ENCODE measurements around the gene ELMO1.

Gene ELMO1

DNA sequence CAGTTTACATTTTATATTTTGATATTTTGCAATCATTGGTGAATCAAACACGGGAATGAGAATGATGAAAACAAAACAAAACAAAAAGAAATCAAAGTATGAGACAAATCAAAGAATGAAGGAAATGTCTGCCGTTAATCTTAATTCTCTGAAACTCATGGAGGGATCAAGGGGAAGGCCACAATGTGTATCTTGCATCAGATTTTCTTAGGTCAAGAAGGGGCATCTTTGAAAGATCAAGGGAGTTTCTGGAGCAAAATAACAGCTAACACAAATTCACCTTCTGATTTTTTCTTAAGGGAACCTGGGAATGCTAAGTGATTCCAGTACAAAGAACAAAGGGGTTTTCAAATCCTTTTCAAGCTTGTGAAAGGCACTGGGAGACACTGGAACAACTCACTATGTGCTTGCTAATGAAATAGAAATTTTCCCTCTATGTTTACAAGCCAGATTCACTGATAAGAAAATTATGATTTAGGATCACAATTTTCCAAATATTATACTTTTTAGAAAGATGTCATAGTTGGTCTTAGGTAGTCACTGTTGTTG, 402.1 kb downstream of the ELMO1 start:
- Histone ChIP-seq H3K56ac (ENCODE audit: low read length) (no peak overlapping the region), H3K79me2 (ENCODE audit: control insufficient read depth, insufficient read depth, low read length) (no peaks in the 10 kb centered on the region), H3K4ac (ENCODE audit: low read depth, low read length) (no peak overlapping the region), H3K9ac (ENCODE audit: low read length) (no peak overlapping the region), H2BK5ac (ENCODE audit: low read length) (no peak overlapping the region), H4K5ac (ENCODE audit: low read length) (no peak overlapping the region), H3K79me1 (ENCODE audit: low read length) (no peaks in the 10 kb centered on the region), H3K18ac (ENCODE audit: low read length) (no peak overlapping the region), H3K4me1 (ENCODE audit: control insufficient read depth, low read depth, low read length) (no peaks in the 10 kb centered on the region), H3K27ac (ENCODE audit: low read depth, low read length) (no peak overlapping the region), H3K4me2 (ENCODE audit: low read length) (no peak overlapping the region), H2AK5ac (ENCODE audit: low read length) (no peak overlapping the region), H4K8ac (ENCODE audit: low read depth, low read length) (no peak overlapping the region), H3K27me3 (ENCODE audit: insufficient read depth, low read length, poor library complexity) (no peaks in the 10 kb centered on the region), H3K23ac (ENCODE audit: low read length) (no peak overlapping the region), H3K36me3 (ENCODE audit: control insufficient read depth, insufficient read depth, low read length) (no peaks in the 10 kb centered on the region), H2BK120ac (ENCODE audit: low read depth, low read length) (no peak overlapping the region), H2BK15ac (replicated peaks; ENCODE audit: low read depth) (no peak overlapping the region), H3K4me3 (ENCODE audit: low read length) (no peak overlapping the region)
- WGBS (ENCODE audit: extremely low coverage, insufficient coverage, low lambda C conversion rate): no CpG with 5 or more reads among the region's 2 CpGs
- DNase-seq: no peak

DNA sequence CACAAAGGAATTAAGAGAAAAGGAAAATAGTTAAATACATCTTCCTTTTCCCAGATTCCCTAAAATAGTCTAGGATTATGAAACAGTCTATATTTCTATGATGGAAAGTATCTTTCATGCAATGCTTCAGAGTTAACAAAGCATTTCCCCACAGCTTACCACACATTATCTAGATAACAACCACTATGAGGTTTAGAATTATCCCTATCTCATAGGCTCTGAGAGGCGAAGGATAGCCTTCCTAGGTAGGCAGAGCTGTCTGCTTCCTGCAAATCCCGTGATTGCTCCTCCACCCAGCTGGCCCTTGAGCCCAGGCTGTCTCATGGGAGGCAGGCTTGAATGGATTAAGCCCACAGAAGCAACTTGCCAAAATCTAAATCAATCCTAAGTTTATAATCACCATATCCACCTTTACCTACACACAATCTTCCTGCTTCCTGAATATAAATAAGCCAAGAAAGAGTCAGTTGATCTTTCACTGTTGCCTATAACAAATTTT, 402.9 kb downstream of the ELMO1 start:
- Histone ChIP-seq H3K9ac (ENCODE audit: low read length) (no peak overlapping the region), H4K8ac (ENCODE audit: low read depth, low read length) (no peak overlapping the region), H3K27ac (ENCODE audit: low read depth, low read length) (no peak overlapping the region), H2AK5ac (ENCODE audit: low read length) (no peak overlapping the region), H3K23ac (ENCODE audit: low read length) (no peak overlapping the region), H3K56ac (ENCODE audit: low read length) (no peak overlapping the region), H3K4me1 (ENCODE audit: control insufficient read depth, low read depth, low read length) (no peaks in the 10 kb centered on the region), H3K4ac (ENCODE audit: low read depth, low read length) (peak overlapping the region; percentile 24), H3K4me2 (ENCODE audit: low read length) (no peak overlapping the region), H3K36me3 (ENCODE audit: control insufficient read depth, insufficient read depth, low read length) (no peaks in the 10 kb centered on the region), H3K18ac (ENCODE audit: low read length) (no peak overlapping the region), H2BK120ac (ENCODE audit: low read depth, low read length) (no peak overlapping the region), H3K27me3 (ENCODE audit: insufficient read depth, low read length, poor library complexity) (no peaks in the 10 kb centered on the region), H2BK5ac (ENCODE audit: low read length) (no peak overlapping the region), H2BK15ac (replicated peaks; ENCODE audit: low read depth) (no peak overlapping the region), H4K5ac (ENCODE audit: low read length) (no peak overlapping the region), H3K4me3 (ENCODE audit: low read length) (no peak overlapping the region), H3K79me1 (ENCODE audit: low read length) (no peaks in the 10 kb centered on the region), H3K79me2 (ENCODE audit: control insufficient read depth, insufficient read depth, low read length) (no peaks in the 10 kb centered on the region)
- WGBS (ENCODE audit: extremely low coverage, insufficient coverage, low lambda C conversion rate): no CpG with 5 or more reads among the region's 2 CpGs
- DNase-seq: peak; percentile 40

DNA sequence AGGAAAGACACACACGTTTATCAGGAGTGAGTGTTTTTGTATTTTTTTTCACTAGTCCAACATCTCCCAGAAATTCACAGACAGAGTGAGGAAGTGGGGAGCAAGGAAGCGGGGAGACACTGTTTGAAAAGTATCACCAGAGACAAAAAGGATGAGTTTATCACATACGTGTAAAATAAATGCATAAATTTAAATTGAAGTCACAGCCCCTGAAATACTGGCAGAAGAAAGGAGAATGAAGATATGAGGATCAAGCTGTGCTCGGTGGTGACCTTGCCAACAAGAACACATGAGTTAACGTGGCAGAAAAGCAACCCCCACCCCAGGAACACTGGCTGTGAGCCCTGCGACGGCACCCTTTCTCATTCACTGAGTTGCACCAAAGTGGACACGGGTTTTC, 407.2 kb downstream of the ELMO1 start:
- Histone ChIP-seq H4K5ac (ENCODE audit: low read length) (no peak overlapping the region), H3K9ac (ENCODE audit: low read length) (no peak overlapping the region), H3K4me3 (ENCODE audit: low read length) (no peak overlapping the region), H3K27me3 (ENCODE audit: insufficient read depth, low read length, poor library complexity) (no peaks in the 10 kb centered on the region), H3K23ac (ENCODE audit: low read length) (no peak overlapping the region), H3K27ac (ENCODE audit: low read depth, low read length) (no peak overlapping the region), H3K79me1 (ENCODE audit: low read length) (no peaks in the 10 kb centered on the region), H3K18ac (ENCODE audit: low read length) (no peak overlapping the region), H3K79me2 (ENCODE audit: control insufficient read depth, insufficient read depth, low read length) (no peaks in the 10 kb centered on the region), H2AK5ac (ENCODE audit: low read length) (no peak overlapping the region), H2BK15ac (replicated peaks; ENCODE audit: low read depth) (no peak overlapping the region), H2BK5ac (ENCODE audit: low read length) (no peak overlapping the region), H3K4me2 (ENCODE audit: low read length) (no peak overlapping the region), H3K4me1 (ENCODE audit: control insufficient read depth, low read depth, low read length) (no peaks in the 10 kb centered on the region), H2BK120ac (ENCODE audit: low read depth, low read length) (no peak overlapping the region), H3K4ac (ENCODE audit: low read depth, low read length) (no peak overlapping the region), H3K56ac (ENCODE audit: low read length) (no peak overlapping the region), H4K8ac (ENCODE audit: low read depth, low read length) (no peak overlapping the region), H3K36me3 (ENCODE audit: control insufficient read depth, insufficient read depth, low read length) (no peaks in the 10 kb centered on the region)
- DNase-seq: no peak
- WGBS (ENCODE audit: extremely low coverage, insufficient coverage, low lambda C conversion rate): no CpG with 5 or more reads among the region's 8 CpGs

GRCh38 chr7:37040330-37040729, 408.3 kb downstream of the ELMO1 start:
- WGBS (ENCODE audit: extremely low coverage, insufficient coverage, low lambda C conversion rate): no CpG with 5 or more reads among the region's 4 CpGs
- Histone ChIP-seq H3K9ac (ENCODE audit: low read length) (no peak overlapping the region), H3K23ac (ENCODE audit: low read length) (no peak overlapping the region), H3K79me2 (ENCODE audit: control insufficient read depth, insufficient read depth, low read length) (no peaks in the 10 kb centered on the region), H3K4me3 (ENCODE audit: low read length) (no peak overlapping the region), H3K56ac (ENCODE audit: low read length) (no peak overlapping the region), H2BK5ac (ENCODE audit: low read length) (no peak overlapping the region), H2BK120ac (ENCODE audit: low read depth, low read length) (no peak overlapping the region), H3K4ac (ENCODE audit: low read depth, low read length) (no peak overlapping the region), H3K27me3 (ENCODE audit: insufficient read depth, low read length, poor library complexity) (no peaks in the 10 kb centered on the region), H3K4me2 (ENCODE audit: low read length) (no peak overlapping the region), H3K36me3 (ENCODE audit: control insufficient read depth, insufficient read depth, low read length) (no peaks in the 10 kb centered on the region), H3K79me1 (ENCODE audit: low read length) (no peaks in the 10 kb centered on the region), H3K27ac (ENCODE audit: low read depth, low read length) (no peak overlapping the region), H2AK5ac (ENCODE audit: low read length) (no peak overlapping the region), H2BK15ac (replicated peaks; ENCODE audit: low read depth) (no peak overlapping the region), H4K5ac (ENCODE audit: low read length) (no peak overlapping the region), H3K18ac (ENCODE audit: low read length) (no peak overlapping the region), H4K8ac (ENCODE audit: low read depth, low read length) (no peak overlapping the region), H3K4me1 (ENCODE audit: control insufficient read depth, low read depth, low read length) (no peaks in the 10 kb centered on the region)
- DNase-seq: no peak

DNA sequence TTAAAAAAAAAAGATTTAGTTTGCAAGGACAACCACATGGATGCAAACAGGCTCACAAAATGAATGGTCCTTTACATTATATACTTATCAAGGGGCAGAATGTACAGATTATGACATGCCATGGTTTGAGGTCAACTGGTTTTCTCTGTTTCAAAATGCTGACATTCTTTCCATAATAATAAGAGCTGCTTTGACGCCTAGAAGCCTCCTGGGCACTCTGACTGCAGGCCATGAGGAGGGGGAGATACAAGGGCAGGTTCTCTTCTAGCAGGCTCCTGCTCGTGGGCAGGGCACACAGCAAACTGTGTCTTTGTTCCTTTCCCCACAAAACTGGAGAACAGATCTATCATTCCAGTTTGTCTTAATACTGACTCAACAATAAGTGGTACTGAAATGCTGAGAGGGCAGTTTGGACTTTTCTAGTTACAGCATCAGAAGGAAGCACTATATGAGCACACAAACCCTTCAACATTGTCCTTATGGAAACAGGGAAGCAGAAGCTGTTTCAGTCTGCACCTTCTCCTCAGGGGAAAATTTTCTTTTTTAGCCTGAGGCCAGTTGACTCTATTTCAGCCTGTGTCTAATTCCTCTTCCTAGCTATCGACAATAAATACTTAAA, 409.4 kb downstream of the ELMO1 start:
- H3K4me2 ChIP-seq (ENCODE audit: low read length): no peak overlapping the region
- H4K5ac ChIP-seq (ENCODE audit: low read length): no peak overlapping the region
- H3K56ac ChIP-seq (ENCODE audit: low read length): no peak overlapping the region
- no peak overlapping the region for H2BK120ac ChIP-seq (ENCODE audit: low read depth, low read length)
- no peak overlapping the region for H3K9ac ChIP-seq (ENCODE audit: low read length)
- no peaks in the 10 kb centered on the region for H3K36me3 ChIP-seq (ENCODE audit: control insufficient read depth, insufficient read depth, low read length)
- no peak overlapping the region for H2BK5ac ChIP-seq (ENCODE audit: low read length)
- DNase-seq: no peak
- no peaks in the 10 kb centered on the region for H3K79me2 ChIP-seq (ENCODE audit: control insufficient read depth, insufficient read depth, low read length)
- H2BK15ac ChIP-seq (replicated peaks; ENCODE audit: low read depth): no peak overlapping the region
- no CpG with 5 or more reads among the region's 3 CpGs for WGBS (ENCODE audit: extremely low coverage, insufficient coverage, low lambda C conversion rate)
- H3K4ac ChIP-seq (ENCODE audit: low read depth, low read length): no peak overlapping the region
- no peak overlapping the region for H2AK5ac ChIP-seq (ENCODE audit: low read length)
- H3K4me3 ChIP-seq (ENCODE audit: low read length): no peak overlapping the region
- no peaks in the 10 kb centered on the region for H3K79me1 ChIP-seq (ENCODE audit: low read length)
- H3K4me1 ChIP-seq (ENCODE audit: control insufficient read depth, low read depth, low read length): no peaks in the 10 kb centered on the region
- no peak overlapping the region for H4K8ac ChIP-seq (ENCODE audit: low read depth, low read length)
- no peak overlapping the region for H3K23ac ChIP-seq (ENCODE audit: low read length)
- no peak overlapping the region for H3K18ac ChIP-seq (ENCODE audit: low read length)
- no peaks in the 10 kb centered on the region for H3K27me3 ChIP-seq (ENCODE audit: insufficient read depth, low read length, poor library complexity)
- no peak overlapping the region for H3K27ac ChIP-seq (ENCODE audit: low read depth, low read length)

GRCh38 chr7:37038706-37039105, 410.0 kb downstream of the ELMO1 start:
- Histone ChIP-seq H3K56ac (ENCODE audit: low read length) (no peak overlapping the region), H3K36me3 (ENCODE audit: control insufficient read depth, insufficient read depth, low read length) (no peaks in the 10 kb centered on the region), H3K4ac (ENCODE audit: low read depth, low read length) (no peak overlapping the region), H2BK120ac (ENCODE audit: low read depth, low read length) (no peak overlapping the region), H4K5ac (ENCODE audit: low read length) (no peak overlapping the region), H2BK15ac (replicated peaks; ENCODE audit: low read depth) (no peak overlapping the region), H2AK5ac (ENCODE audit: low read length) (no peak overlapping the region), H3K4me2 (ENCODE audit: low read length) (no peak overlapping the region), H3K9ac (ENCODE audit: low read length) (no peak overlapping the region), H3K4me3 (ENCODE audit: low read length) (no peak overlapping the region), H3K18ac (ENCODE audit: low read length) (no peak overlapping the region), H4K8ac (ENCODE audit: low read depth, low read length) (no peak overlapping the region), H3K27ac (ENCODE audit: low read depth, low read length) (no peak overlapping the region), H3K79me1 (ENCODE audit: low read length) (no peaks in the 10 kb centered on the region), H3K79me2 (ENCODE audit: control insufficient read depth, insufficient read depth, low read length) (no peaks in the 10 kb centered on the region), H2BK5ac (ENCODE audit: low read length) (no peak overlapping the region), H3K4me1 (ENCODE audit: control insufficient read depth, low read depth, low read length) (no peaks in the 10 kb centered on the region), H3K27me3 (ENCODE audit: insufficient read depth, low read length, poor library complexity) (no peaks in the 10 kb centered on the region), H3K23ac (ENCODE audit: low read length) (no peak overlapping the region)
- DNase-seq: peak; percentile 46
